Measurements from ENCODE around the gene SNTA1.
"Not testable (repeated sequence)": the region's sequence is repeated elsewhere in the genome, so short reads cannot be mapped to it uniquely, and the experiment has no call there.

- not testable (repeated sequence) for TF ChIP-seq CTCF, POLR2A (IDR thresholded peaks at IDR 0.05)
These were observed 54.2 kb downstream of the SNTA1 start for GRCh38 chr20:33389326-33389725.
